Measurements from ENCODE around the gene TCF12.

- TF ChIP-seq CTCF (optimal IDR thresholded peaks at IDR 0.05 in 1 of 3, IDR thresholded peaks at IDR 0.05 in 1 of 3, conservative IDR thresholded peaks at IDR 0.05 in 1 of 3; ENCODE audit: extremely low read depth in 1 of 3, insufficient read depth in 2 of 3, low read length in 3 of 3) = no peak
- TF ChIP-seq EZH2 (IDR thresholded peaks at IDR 0.05; ENCODE audit: low read length) = no peak
These were observed 54.0 kb downstream of the TCF12 start for GRCh38 chr15:56972426-56972825.

All from keratinocyte (primary cell).